Esophagus squamous epithelium (tissue), 4 donors: ENCODE results near the gene PPIL1.

ENCODE experiments used
- POLR2A ChIP-seq, 4 donors: fragments of 450-650 bp; IDR thresholded peaks; one replicate each; pipeline ENCODE4 v1.6.1; 2017; ENCODE audit warnings: antibody characterized with exemption in 4 of 4, mild to moderate bottlenecking in 4 of 4, moderate library complexity in 3 of 4
- TF ChIP-seq, protein P1 (sequence below), 6 experiments: fragments of 450-650 bp in 4 of 6; fragments of 200-600 bp in 2 of 6; sonication (generic) in 2 of 6; IDR thresholded peaks; one replicate each; pipeline ENCODE4 v1.5.1; 2016 to 2019; ENCODE audit warnings: antibody characterized with exemption in 6 of 6, mild to moderate bottlenecking in 4 of 6, moderate library complexity in 4 of 6

DNA sequence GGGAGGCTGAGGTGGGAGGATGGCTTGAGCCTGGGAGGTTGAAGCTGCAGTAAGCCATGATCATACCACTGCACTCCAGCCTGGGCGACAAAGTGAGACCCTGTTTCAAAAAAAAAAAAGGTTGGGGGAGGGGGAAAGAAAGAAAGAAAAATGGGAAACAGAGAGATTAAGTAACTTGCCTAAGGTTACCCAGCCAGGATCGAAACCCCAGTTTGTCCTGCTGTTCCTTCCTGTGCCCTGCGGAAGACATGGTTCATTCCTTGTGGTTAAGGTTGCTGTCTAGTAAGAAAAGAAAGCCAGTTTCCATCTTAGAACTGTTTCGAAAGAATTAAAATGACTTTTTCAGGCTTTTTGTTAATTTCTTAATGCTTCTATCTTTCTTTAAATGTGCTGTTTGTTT is 41.0 kb upstream of the PPIL1 start:
- no peak for TF ChIP-seq POLR2A (IDR thresholded peaks at IDR 0.05)
- TF ChIP-seq, protein P1, sequence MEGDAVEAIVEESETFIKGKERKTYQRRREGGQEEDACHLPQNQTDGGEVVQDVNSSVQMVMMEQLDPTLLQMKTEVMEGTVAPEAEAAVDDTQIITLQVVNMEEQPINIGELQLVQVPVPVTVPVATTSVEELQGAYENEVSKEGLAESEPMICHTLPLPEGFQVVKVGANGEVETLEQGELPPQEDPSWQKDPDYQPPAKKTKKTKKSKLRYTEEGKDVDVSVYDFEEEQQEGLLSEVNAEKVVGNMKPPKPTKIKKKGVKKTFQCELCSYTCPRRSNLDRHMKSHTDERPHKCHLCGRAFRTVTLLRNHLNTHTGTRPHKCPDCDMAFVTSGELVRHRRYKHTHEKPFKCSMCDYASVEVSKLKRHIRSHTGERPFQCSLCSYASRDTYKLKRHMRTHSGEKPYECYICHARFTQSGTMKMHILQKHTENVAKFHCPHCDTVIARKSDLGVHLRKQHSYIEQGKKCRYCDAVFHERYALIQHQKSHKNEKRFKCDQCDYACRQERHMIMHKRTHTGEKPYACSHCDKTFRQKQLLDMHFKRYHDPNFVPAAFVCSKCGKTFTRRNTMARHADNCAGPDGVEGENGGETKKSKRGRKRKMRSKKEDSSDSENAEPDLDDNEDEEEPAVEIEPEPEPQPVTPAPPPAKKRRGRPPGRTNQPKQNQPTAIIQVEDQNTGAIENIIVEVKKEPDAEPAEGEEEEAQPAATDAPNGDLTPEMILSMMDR (IDR thresholded peaks at IDR 0.05) = no peak
